Measurements from ENCODE around the gene IFITM1.

GRCh38 chr11:331358-332060, 17.7 kb downstream of the IFITM1 start:
- TF ChIP-seq CTCF (conservative IDR thresholded peaks at IDR 0.05 in 1 of 2, IDR thresholded peaks at IDR 0.05 in 1 of 2; ENCODE audit: low read depth in 1 of 2, low read length in 2 of 2), result no peak
- no peak for TF ChIP-seq EZH2 (IDR thresholded peaks at IDR 0.05; ENCODE audit: low read length, missing control alignments)

Measured in fibroblast of lung (primary cell).